Right cardiac atrium (tissue), 5 donors: ENCODE measurements around the gene TNNI3K. TPM values are rescaled to one million over a fixed set of nuclear protein-coding genes. Genes with fewer than 3 reads are reported as not detected.

Experiments
- ATAC-seq, 2 donors: fragments of 200-7000 bp; cut with Tn5 transposase; one replicate each; pipeline versions ENCODE4 v1.8.0 to v1.9.1; 2020; ENCODE audit warnings: moderate library complexity in 2 of 2, mild to moderate bottlenecking in 1 of 2
- DNase-seq, 3 donors: peaks; one replicate each; pipeline ENCODE4 v3.0.0-alpha.2; 2020
- H3K27ac ChIP-seq: one replicate; pipeline ENCODE4 v1.5.1; 2013; ENCODE audit warnings: mild to moderate bottlenecking, low read length, control low read depth, moderate library complexity
- H3K27me3 ChIP-seq: one replicate; pipeline ENCODE4 v1.6.1; 2013; ENCODE audit not compliant: control insufficient read depth, insufficient read depth
- H3K4me1 ChIP-seq: one replicate; pipeline ENCODE4 v1.6.1; 2013; ENCODE audit warnings: low read length; ENCODE audit not compliant: control insufficient read depth, insufficient read depth
- H3K4me3 ChIP-seq: one replicate; pipeline ENCODE4 v1.5.1; 2013; ENCODE audit warnings: low read length, control low read depth
- H3K9me3 ChIP-seq: one replicate; pipeline ENCODE4 v1.6.1; 2013; ENCODE audit warnings: low read length; ENCODE audit not compliant: control insufficient read depth
- WGBS: extraction: QIAGEN DNeasy Blood & Tissue Kit; methylation state at CpG from one replicate; pipeline ENCODE4 v1.1.7; 2013; 5-methylcytosine and 5-hydroxymethylcytosine counted together
- intact Hi-C, 4 donors: fragments of 100-400 bp; cut with DNase I; formaldehyde crosslinking; loops; one replicate each; pipeline versions ENCODE4 v1.11.0 to v1.14.0; 2022 to 2023
- polyA plus RNA-seq: library from polyadenylated mRNA; stranded (reverse); fragments of 200-250 nt; gene quantifications from one replicate; pipeline ENCODE4 v1.2.3, GENCODE V29; 2013
- total RNA-seq, 4 donors: library from RNA; stranded (reverse); fragmentation: NEBNext Ultra II Directional; extraction: Animal tissue kit (Norgen Biotek cat#: 25700); gene quantifications; one replicate each; pipeline ENCODE4 v1.2.1, GENCODE V29; 2021
- donor health status: healthy with polysubstance abuse.
- donor health status: DM: no; HTN: yes; CAD: no.
- donor health status: DM: no; HTN: no; CAD: no.
- donor health status: DM: no; HTN: yes; CAD: no; lungs with severe emphysema.
- donor health status: DM: yes; HTN: yes; CAD: no.

The TNNI3K gene
- total and polyA plus RNA-seq, 5 donors: 34.3 to 78.4 (median 51.7) TPM

DNA sequence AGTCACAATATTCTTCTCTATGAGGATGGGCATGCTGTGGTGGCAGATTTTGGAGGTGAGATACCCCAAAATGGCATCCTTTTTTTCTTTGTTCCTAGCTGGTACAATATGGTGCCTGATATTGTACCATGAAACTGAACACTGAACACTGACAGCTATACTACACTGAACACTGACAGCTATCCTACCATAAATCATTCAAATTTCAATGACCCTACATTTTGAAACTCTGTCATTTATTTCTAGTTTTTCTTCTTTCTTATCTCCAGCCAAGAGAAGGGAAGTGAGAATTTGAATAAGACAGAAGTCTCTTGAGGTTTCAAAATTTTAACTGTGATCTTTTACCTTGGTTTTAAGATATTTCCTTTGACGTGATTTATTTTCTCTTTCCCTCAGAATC is 200.9 kb downstream of the TNNI3K start:
- H3K4me1 ChIP-seq: no peaks in the 10 kb centered on the region
- intact Hi-C loops: no loop called here
- DNase-seq (no peak), ATAC-seq (no peak)
- WGBS: 49% methylated on average over 1 of the region's 1 CpG
- H3K9me3 ChIP-seq: no peaks in the 10 kb centered on the region
- H3K4me3 ChIP-seq: no peak overlapping the region
- H3K27ac ChIP-seq: no peak overlapping the region
- no peaks in the 10 kb centered on the region for H3K27me3 ChIP-seq

- intact Hi-C loops: no loop called here
- DNase-seq (no peak), ATAC-seq (no peak)
- no peak overlapping the region for H3K27ac ChIP-seq
- H3K27me3 ChIP-seq: no peaks in the 10 kb centered on the region
- no peak overlapping the region for H3K4me3 ChIP-seq
- no peaks in the 10 kb centered on the region for H3K4me1 ChIP-seq
- 70% methylated on average over 1 of the region's 1 CpG for WGBS
- H3K9me3 ChIP-seq: no peaks in the 10 kb centered on the region
These were observed 201.8 kb downstream of the TNNI3K start for GRCh38 chr1:74437035-74437434.

DNA sequence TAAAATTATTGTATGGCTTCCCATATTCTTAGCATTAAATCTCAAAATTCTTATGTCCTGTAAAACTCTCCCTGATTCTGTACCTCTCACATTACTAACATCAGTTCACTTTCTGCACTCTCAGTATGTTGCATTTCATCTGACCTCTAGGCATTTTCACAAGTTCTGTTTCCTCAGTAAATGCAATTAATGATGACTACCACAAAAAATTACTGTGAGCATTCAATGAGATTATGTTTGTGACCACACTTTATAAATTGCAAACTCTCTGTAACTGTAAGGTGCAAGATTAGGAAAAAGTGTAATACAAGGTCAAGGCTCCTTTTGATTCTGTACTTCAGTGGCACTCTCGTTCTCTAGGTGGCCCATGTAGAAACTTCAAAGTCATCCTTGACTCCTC is 216.8 kb downstream of the TNNI3K start:
- no peaks in the 10 kb centered on the region for H3K9me3 ChIP-seq
- 70% methylated on average over 1 of the region's 1 CpG for WGBS
- intact Hi-C loops: no loop called here
- no peak overlapping the region for H3K27ac ChIP-seq
- H3K4me1 ChIP-seq: no peaks in the 10 kb centered on the region
- no peaks in the 10 kb centered on the region for H3K27me3 ChIP-seq
- DNase-seq: no peak
- H3K4me3 ChIP-seq: no peak overlapping the region
- ATAC-seq: no peak

GRCh38 chr1:74453277-74453676 is 218.1 kb downstream of the TNNI3K start:
- no peaks in the 10 kb centered on the region for H3K4me1 ChIP-seq
- intact Hi-C loops: no loop called here
- H3K27ac ChIP-seq: no peak overlapping the region
- H3K9me3 ChIP-seq: no peaks in the 10 kb centered on the region
- no peak for ATAC-seq
- 77% methylated on average over 2 of the region's 2 CpGs for WGBS
- no peak for DNase-seq
- no peaks in the 10 kb centered on the region for H3K27me3 ChIP-seq
- H3K4me3 ChIP-seq: no peak overlapping the region

DNA sequence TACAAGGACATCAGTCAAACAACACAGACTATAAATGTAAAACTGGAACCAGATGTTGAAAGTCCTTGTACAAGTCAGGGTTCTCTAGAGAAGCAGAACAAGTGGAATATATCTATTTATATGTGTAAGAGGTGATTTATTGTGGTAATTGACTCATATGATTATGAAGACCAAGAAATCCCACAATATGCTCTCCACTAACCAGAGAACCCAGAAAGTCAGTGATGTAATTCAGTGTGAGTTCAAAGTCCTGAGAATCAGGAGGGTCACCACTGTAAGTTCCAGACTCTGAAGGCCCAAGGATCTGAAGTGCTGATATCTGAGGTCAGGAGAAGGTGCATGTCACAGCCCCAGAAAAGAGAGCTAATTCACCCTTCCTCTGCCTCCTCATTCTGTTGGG is 220.2 kb downstream of the TNNI3K start:
- H3K27me3 ChIP-seq: no peaks in the 10 kb centered on the region
- ATAC-seq: no peak
- H3K9me3 ChIP-seq: no peaks in the 10 kb centered on the region
- no peak overlapping the region for H3K27ac ChIP-seq
- H3K4me1 ChIP-seq: no peaks in the 10 kb centered on the region
- DNase-seq: no peak
- intact Hi-C loops: no loop called here
- H3K4me3 ChIP-seq: no peak overlapping the region

GRCh38 chr1:74457253-74457652 is 222.1 kb downstream of the TNNI3K start:
- DNase-seq (no peak), ATAC-seq (no peak)
- Histone ChIP-seq H3K27me3 (no peaks in the 10 kb centered on the region), H3K9me3 (no peaks in the 10 kb centered on the region), H3K4me3 (no peak overlapping the region), H3K4me1 (no peaks in the 10 kb centered on the region), H3K27ac (no peak overlapping the region)
- intact Hi-C loops: no loop called here
- WGBS: 82% methylated on average over 2 of the region's 2 CpGs

- ATAC-seq: peak; percentile 34 to 77
- no peak overlapping the region for H3K27ac ChIP-seq
- DNase-seq: no peak
- H3K4me3 ChIP-seq: no peak overlapping the region
- intact Hi-C loops: no loop called here
- no peaks in the 10 kb centered on the region for H3K9me3 ChIP-seq
- H3K27me3 ChIP-seq: no peaks in the 10 kb centered on the region
- WGBS: 52% methylated on average over 9 of the region's 9 CpGs
- peaks cover 2% of the 10 kb centered on the region for H3K4me1 ChIP-seq
These were observed 228.3 kb downstream of the TNNI3K start for GRCh38 chr1:74463333-74463988.

- no peak overlapping the region for H3K27ac ChIP-seq
- 65% methylated on average over 6 of the region's 6 CpGs for WGBS
- intact Hi-C loops: no loop called here
These were observed 228.8 kb downstream of the TNNI3K start for GRCh38 chr1:74464037-74464436.

GRCh38 chr1:74465193-74465681 is 230.1 kb downstream of the TNNI3K start:
- ATAC-seq (peak in 1 of 2 donors; percentile 21), DNase-seq (peak in 2 of 3 donors; percentile 44 to 50)
- intact Hi-C loops: no loop called here

More at GRCh38 chr1:74464037-74464436, 228.8 kb downstream of the TNNI3K start:
- ATAC-seq (peak; percentile 63 to 76), DNase-seq (no peak)
- Histone ChIP-seq H3K4me1 (peaks cover 2% of the 10 kb centered on the region), H3K4me3 (no peak overlapping the region), H3K27me3 (no peaks in the 10 kb centered on the region), H3K9me3 (no peaks in the 10 kb centered on the region)

DNA sequence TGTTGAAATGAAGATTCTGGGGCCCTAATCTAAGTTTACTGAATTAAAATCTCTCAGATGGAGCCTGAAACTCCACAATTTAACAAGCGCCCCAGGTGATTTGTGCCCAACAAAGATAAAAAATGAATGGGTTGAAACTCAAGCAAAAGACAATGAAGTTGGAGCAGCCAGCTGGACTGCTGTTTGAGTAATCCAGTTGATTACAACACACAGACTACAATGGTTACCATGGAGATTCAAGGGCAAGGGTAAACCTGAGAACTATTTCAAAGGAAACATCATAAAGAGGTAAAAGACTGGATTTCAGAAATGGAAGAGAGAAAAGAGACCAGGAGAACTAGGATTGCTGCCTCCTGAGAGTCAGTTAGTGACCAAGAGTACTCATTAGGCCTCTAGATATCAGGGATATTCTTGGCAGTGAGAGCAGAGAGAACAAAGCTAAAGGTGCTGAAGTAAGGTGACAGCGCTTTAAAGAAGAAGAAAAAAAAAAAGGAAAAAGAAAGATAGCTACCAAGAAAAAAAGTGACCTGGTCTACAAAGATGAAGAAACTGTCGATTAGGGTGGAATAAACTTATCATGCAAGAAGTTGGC is 232.7 kb downstream of the TNNI3K start:
- no peaks in the 10 kb centered on the region for H3K27me3 ChIP-seq
- ATAC-seq: no peak
- H3K9me3 ChIP-seq: no peaks in the 10 kb centered on the region
- H3K4me3 ChIP-seq: no peak overlapping the region
- H3K27ac ChIP-seq: no peak overlapping the region
- peaks cover 6% of the 10 kb centered on the region for H3K4me1 ChIP-seq
- 68% methylated on average over 3 of the region's 3 CpGs for WGBS
- intact Hi-C loops: no loop called here
- no peak for DNase-seq

More at GRCh38 chr1:74465193-74465681, 230.1 kb downstream of the TNNI3K start:
- Histone ChIP-seq H3K4me1 (peaks cover 2% of the 10 kb centered on the region), H3K27ac (no peak overlapping the region), H3K27me3 (no peaks in the 10 kb centered on the region), H3K4me3 (no peak overlapping the region), H3K9me3 (no peaks in the 10 kb centered on the region)
- 96% methylated on average over 24 of the region's 24 CpGs for WGBS

GRCh38 chr1:74468982-74469603 is 233.9 kb downstream of the TNNI3K start:
- no peaks in the 10 kb centered on the region for H3K27me3 ChIP-seq
- H3K4me1 ChIP-seq: peaks cover 4% of the 10 kb centered on the region
- no peak overlapping the region for H3K27ac ChIP-seq
- intact Hi-C loops: no loop called here
- H3K4me3 ChIP-seq: no peak overlapping the region
- DNase-seq (no peak), ATAC-seq (no peak)
- no peaks in the 10 kb centered on the region for H3K9me3 ChIP-seq
- WGBS: 23% methylated on average over 2 of the region's 2 CpGs
